ENCODE data around the gene GALNT18. TPM values are rescaled to one million over a fixed set of nuclear protein-coding genes. Genes with fewer than 3 reads are reported as not detected.

Gene GALNT18
- total RNA-seq, result 10 to 100 TPM in 1 of 4 donors, 1 to 10 TPM in 3; 8.3 to 11.3 (median 9.0) TPM
- 10 to 100 TPM in 1 of 3 donors, 1 to 10 TPM in 2; 4.6 to 32.4 (median 7.5) TPM for polyA plus RNA-seq
- long read RNA-seq, donor 1, transcript GALNT18-201 (11 exons, 2,504 nt), result major isoform, 26 of 29 reads
- long read RNA-seq, donor 1, partial matches to known transcripts, result 0 of 29 reads
- long read RNA-seq, donor 1, other reads (novel, unspliced or antisense), result 3 of 29 reads
- long read RNA-seq, donor 2, transcript GALNT18-201 (11 exons, 2,504 nt), result major isoform, 73 of 92 reads
- long read RNA-seq, donor 2, partial matches to known transcripts, result 4 of 92 reads
- long read RNA-seq, donor 2, other reads (novel, unspliced or antisense), result 15 of 92 reads

DNA sequence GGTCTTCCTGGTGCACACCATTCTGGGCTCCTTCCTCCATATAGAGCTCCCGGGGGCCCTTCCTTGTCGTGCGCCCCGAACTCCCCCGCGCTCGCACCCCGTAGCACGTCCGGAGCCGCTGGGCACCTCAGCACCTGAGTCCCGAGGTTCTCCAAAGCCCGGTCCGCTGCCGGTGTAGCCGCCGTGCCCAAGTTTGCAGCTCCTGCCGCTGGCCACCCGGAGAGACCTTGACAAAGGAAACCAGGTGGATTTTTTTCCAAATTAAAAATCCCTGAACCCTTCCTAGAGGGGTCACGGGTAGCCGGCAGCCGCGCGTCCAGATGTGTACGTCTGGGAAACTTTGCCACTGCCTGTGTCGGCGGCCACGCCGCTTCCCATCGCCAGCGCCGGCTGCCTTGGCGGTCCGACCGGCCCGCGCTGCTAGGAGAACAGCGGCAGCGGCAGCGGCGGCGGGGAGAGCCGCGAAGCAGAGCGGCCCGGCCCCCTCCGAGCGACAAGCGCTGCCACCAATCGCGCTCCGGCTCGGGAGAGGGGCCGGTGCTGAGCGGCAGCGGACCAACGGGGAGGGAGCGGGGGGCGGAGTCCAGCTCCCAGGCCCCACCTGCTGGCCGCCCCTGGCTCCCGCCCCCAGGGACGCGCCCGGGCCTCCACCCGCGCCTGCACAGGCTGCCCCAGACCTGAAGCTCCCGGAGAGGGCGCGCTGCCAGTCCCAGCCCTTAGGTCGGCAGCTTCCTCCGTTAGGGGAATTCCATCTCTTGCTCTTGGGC lies at the start of gene GALNT18:
TSS of gene GALNT18 (minus strand) at position 433 of the 767 bp plus-strand sequence.
- Histone ChIP-seq H3K4me1 (peaks cover 10% of the 10 kb centered on the region), H3K27me3 (ENCODE audit: insufficient read depth in 3 of 3, low read length in 2 of 3) (no peaks in the 10 kb centered on the region), H3K9me3 (no peaks in the 10 kb centered on the region), H3K27ac (peak within 1 kb of the TSS; percentile 72), H3K36me3 (ENCODE audit: insufficient read depth in 1 of 2, low read depth in 1 of 2) (no peaks in the 10 kb centered on the region), H3K4me3 (peak within 1 kb of the TSS; percentile 69)
- WGBS, 3 donors, result 0 to 1% (median 0%) methylated on average over 49 to 71 of the region's 71 CpGs
- TF ChIP-seq, protein P1, sequence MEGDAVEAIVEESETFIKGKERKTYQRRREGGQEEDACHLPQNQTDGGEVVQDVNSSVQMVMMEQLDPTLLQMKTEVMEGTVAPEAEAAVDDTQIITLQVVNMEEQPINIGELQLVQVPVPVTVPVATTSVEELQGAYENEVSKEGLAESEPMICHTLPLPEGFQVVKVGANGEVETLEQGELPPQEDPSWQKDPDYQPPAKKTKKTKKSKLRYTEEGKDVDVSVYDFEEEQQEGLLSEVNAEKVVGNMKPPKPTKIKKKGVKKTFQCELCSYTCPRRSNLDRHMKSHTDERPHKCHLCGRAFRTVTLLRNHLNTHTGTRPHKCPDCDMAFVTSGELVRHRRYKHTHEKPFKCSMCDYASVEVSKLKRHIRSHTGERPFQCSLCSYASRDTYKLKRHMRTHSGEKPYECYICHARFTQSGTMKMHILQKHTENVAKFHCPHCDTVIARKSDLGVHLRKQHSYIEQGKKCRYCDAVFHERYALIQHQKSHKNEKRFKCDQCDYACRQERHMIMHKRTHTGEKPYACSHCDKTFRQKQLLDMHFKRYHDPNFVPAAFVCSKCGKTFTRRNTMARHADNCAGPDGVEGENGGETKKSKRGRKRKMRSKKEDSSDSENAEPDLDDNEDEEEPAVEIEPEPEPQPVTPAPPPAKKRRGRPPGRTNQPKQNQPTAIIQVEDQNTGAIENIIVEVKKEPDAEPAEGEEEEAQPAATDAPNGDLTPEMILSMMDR (IDR thresholded peaks at IDR 0.05), result peak; percentile 48
- intact Hi-C loops (cut with DNase I), result loop anchor here in 1 of 2 donors (5.0 kb wide), 2 partner anchors 89 to 166 kb away; no protein-coding TSS in a partner anchor
- ATAC-seq (peak; percentile 95 to 98 (median 97)), DNase-seq (peak; percentile 94 to 96)

DNA sequence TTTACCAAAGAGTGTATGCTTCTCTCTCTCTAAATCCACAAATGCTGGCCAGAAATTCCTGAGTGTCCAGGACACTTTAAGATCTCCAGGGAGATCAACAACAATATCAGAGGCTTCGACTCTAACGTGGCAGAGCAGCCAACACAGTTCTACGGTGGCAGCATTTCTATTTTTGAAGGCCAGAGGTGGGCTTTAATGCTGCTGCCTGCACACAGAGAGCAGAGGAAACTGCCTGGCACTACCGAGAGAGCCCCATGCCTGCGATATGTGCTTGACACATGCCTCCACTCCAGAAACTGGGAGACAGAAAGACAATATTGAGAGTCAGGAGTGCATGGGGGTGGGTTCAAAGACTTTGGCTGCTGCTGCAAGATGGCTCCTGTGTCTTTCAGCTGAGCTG lies 48.8 kb upstream of the GALNT18 start:
- Histone ChIP-seq H3K27ac (no peak overlapping the region), H3K4me1 (no peaks in the 10 kb centered on the region), H3K4me3 (no peak overlapping the region), H3K9me3 (no peaks in the 10 kb centered on the region), H3K27me3 (ENCODE audit: insufficient read depth in 3 of 3, low read length in 2 of 3) (peaks cover 0 to 2% (median 0%) of the 10 kb centered on the region in 3 donors), H3K36me3 (ENCODE audit: insufficient read depth in 1 of 2, low read depth in 1 of 2) (no peaks in the 10 kb centered on the region)
- ATAC-seq (no peak), DNase-seq (no peak)
- TF ChIP-seq, protein P1 (IDR thresholded peaks at IDR 0.05), result no peak
- WGBS, 3 donors, result 28 to 33% (median 32%) methylated on average over 5 of the region's 5 CpGs
- intact Hi-C loops (cut with DNase I), result no loop called here

- 55 to 58% (median 56%) methylated on average over 5 of the region's 5 CpGs for WGBS, 3 donors
- DNase-seq (no peak), ATAC-seq (no peak)
- intact Hi-C loops (cut with DNase I), result no loop called here
- Histone ChIP-seq H3K27ac (no peak overlapping the region), H3K27me3 (ENCODE audit: insufficient read depth in 3 of 3, low read length in 2 of 3) (peaks cover 0 to 2% (median 0%) of the 10 kb centered on the region in 3 donors), H3K9me3 (no peaks in the 10 kb centered on the region), H3K36me3 (ENCODE audit: insufficient read depth in 1 of 2, low read depth in 1 of 2) (no peaks in the 10 kb centered on the region), H3K4me3 (no peak overlapping the region), H3K4me1 (no peaks in the 10 kb centered on the region)
- TF ChIP-seq, protein P1 (IDR thresholded peaks at IDR 0.05), result no peak
These were observed 47.5 kb upstream of the GALNT18 start for GRCh38 chr11:11669233-11669846.

DNA sequence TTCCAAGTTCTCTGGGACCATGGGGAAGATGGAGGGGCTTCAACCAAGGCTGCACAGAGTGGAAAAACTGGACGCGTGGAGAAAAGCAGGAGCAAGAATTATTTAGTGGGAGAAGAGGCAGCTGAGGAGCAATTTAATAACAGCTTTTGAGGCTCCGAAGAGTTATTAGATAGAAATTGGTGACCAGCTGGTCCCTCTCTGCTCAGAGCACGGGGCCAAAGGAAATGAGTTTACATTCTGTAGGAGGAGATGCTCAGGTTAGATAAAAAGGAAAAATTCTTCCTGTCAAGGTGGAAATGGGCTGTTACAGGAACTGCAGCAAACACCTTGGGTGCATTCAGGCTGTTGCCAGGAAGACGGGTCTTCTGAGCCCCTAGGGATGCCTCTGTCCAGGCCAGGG lies 47.0 kb upstream of the GALNT18 start:
- H3K27me3 ChIP-seq (ENCODE audit: insufficient read depth in 3 of 3, low read length in 2 of 3), result peaks cover 0 to 2% (median 0%) of the 10 kb centered on the region in 3 donors
- no peaks in the 10 kb centered on the region for H3K4me1 ChIP-seq
- TF ChIP-seq, protein P1 (IDR thresholded peaks at IDR 0.05), result no peak
- ATAC-seq (no peak), DNase-seq (no peak)
- H3K36me3 ChIP-seq (ENCODE audit: insufficient read depth in 1 of 2, low read depth in 1 of 2), result no peaks in the 10 kb centered on the region
- H3K4me3 ChIP-seq, result no peak overlapping the region
- no peak overlapping the region for H3K27ac ChIP-seq
- no peaks in the 10 kb centered on the region for H3K9me3 ChIP-seq
- intact Hi-C loops (cut with DNase I), result no loop called here
- 70 to 75% (median 71%) methylated on average over 5 of the region's 5 CpGs for WGBS, 3 donors
